HG03439 (cell line): ENCODE results near the gene MARCHF2.
"Not testable (repeated sequence)": the region's sequence is repeated elsewhere in the genome, so short reads cannot be mapped to it uniquely, and the experiment has no call there.

ENCODE experiments used
- ATAC-seq: cut with Tn5 transposase; IDR thresholded peaks from one replicate; pipeline ENCODE4 v1.9.1; 2021; ENCODE audit warnings: mild to moderate bottlenecking, moderate library complexity; ENCODE audit not compliant: unreplicated experiment

The MARCHF2 gene

DNA sequence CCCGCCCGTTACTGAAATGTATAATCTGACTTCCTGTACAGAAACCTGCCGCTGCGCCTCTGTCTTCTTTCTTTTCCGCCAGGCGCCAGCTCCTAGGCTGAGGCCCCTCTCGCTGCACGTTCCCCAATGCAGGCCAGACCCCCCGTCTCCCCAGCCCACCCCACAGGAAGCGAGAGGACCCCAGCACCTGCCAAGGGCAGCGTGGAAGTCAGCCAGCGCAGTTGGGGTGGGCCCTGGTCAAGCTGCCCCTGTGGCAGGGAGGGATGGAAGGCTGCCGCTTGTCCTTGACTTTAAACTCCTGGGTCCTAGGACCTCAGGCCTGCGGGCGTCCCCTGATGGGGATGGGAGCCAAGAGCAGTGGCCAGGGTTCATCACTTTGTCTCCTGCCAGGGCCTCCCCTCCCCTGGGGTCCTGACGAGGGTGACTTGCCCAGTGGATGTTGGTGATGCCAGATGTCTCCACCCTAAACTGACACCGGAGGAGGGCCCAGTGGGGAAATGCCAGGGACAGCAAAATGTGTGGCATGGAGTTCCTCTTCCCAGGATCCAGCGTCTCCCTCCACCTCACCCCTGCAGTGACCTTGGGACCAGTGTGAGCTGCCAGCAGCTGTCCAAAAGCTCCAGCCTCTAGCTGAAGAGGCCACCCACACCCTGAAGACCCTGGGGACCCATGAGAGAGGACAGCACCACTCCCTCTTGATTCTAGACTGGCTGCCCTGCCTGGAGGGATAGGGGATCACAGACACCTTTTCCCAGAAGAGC lies 8.5 kb upstream of the MARCHF2 start:
- ATAC-seq: no peak

DNA sequence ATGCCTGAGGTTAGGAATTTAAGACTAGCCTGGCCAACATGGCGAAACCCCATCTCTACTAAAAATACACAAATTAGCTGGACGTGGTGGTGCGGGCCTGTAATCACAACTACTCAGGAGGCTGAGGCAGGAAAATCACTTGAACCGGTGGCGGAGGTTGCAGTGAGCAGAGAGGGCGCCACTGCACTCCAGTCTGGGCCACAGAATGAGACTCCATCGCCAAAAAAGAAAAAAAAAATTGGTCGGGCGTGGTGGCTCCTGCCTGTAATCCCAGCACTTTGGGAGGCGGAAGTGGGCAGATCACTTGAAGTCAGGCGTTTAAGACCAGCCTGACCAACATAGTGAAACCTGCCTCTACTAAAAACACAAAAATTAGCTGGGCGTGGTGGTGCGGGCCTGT lies 2.4 kb upstream of the MARCHF2 start:
- not testable (repeated sequence) for ATAC-seq

DNA sequence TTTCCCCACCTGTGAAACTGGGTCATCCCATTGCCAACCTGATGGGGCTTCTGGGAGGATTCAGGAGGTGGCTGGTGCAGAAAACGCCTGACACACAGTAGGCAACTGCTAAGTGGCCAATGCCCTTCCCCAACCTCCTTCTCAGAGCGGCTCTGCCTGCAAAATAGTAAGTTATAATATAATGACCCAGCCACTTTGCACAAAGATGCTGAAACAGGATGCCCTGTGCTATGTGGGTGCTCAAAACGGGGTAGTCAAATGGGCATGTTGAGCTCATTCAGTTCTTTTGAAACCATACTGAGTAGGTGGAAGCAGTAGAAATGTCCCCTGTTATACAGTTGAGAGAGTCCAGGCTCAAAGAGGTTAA lies 507 bp downstream of the MARCHF2 start:
- no peak for ATAC-seq

DNA sequence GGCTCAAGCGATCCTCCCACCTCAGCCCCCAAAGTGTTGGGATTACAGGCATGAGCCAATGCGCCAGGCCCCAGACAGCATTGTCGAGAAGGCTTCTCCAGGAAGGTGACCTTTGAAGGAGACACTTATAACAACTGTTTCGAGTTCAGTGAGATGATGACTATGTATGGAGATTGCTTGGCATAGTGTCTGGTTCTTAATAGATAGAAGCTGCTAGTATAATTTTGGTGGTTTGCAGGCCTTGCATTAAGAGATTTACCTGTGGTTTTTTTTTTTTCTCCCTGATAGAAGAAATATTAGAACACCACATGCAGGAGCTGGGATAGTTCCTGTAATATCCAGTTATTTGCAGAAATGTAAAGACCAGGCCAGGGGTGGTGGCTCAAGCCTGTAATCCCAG lies 3.7 kb downstream of the MARCHF2 start:
- ATAC-seq: no peak

DNA sequence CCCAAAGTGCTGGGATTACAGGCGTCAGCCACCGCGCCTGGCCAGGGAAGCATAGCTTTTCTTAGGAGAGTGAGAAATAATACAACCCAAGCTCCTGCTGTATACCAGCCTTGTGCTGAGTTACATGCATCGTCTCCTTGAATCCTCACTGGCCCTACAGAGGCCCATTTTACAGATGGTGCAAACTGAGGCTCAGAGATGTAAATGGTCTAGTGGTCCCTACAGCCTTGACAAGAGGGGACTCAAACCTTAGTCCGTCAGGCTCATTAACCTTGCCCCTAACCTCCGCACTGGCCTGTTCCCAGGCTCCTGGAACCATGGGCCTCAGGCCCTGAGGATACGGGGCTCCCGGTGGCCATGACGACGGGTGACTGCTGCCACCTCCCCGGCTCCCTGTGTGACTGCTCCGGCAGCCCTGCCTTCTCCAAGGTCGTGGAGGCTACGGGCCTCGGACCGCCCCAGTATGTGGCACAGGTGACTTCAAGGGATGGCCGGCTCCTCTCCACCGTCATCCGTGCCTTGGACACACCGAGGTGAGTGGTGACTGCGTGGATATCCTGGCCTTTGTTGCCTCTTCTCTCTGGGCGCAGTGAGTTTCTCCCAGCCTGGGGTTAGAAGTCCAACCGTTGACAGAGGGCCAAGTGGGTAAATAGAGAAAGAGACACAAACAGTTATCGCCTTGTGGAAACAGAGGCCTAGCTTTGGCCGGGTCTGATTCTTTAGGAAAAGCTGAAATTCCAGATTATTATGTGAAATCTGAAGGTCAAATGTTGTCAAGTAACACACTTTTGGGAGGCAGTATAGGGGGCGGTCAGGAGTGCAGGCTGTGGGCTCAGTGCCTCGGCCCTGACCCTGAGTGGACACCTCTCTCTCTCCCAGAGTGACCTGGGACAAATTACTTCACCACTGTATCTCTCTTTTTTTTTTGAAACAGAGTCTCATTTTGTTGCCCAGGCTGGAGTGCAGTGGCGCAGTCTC lies 8.7 kb downstream of the MARCHF2 start:
- ATAC-seq: no peak

DNA sequence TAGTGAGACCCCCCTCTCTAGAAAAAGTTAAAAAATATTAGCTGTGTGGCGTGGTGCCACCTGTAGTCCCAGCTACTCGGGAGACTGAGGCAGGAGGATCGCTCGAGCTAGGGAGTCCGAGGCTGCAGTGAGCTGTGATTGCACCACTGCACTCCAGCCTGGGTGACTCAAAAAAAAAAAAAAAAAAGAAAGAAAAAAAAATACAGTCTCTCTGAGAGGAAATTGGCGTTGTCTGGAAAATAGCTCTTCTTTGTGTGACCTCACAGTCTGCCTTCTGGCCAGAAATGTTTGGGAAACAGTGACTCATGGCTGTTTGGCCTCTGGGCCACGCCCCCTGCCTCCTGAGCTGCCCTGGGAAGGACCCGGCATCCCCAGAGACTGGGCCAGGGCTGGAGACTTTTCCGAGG lies 10.7 kb downstream of the MARCHF2 start:
- no peak for ATAC-seq

DNA sequence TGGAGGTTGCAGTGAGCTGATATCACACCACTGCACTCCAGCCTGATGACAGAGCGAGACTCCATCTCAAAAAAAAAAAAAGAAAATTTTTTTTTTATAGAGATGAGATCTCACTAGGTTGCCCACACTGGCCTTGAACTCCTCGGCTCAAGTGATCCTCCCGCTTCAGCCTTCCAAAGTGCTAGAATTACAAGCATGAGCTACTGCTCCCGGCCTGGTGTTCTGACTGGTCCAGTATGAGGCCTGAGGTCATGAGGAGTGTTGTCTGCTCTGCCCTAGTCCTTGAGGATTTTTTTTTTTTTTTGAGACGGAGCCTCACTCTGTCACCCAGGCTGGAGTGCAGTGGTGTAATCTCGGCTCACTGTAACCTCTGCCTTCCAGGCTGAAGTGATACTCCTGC lies 12.2 kb downstream of the MARCHF2 start:
- not testable (repeated sequence) for ATAC-seq

DNA sequence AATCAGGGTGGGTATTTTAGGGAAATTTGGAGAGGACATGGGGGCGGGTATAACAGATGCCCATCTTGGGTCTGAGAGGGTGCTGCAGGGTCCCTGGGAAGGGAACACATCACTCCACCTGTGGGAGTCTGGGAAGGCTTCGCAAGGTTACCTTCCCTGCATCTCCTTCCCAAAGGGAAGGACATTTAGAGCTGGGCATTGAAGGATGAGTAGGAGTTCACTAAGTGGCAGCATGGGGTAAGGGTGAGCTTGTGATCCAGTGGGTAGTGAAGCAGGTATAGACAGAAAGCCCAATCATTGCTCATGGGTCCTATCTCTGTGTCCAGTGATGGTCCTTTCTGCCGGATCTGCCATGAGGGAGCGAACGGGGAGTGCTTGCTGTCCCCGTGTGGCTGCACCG lies 13.2 kb downstream of the MARCHF2 start:
- no peak for ATAC-seq

DNA sequence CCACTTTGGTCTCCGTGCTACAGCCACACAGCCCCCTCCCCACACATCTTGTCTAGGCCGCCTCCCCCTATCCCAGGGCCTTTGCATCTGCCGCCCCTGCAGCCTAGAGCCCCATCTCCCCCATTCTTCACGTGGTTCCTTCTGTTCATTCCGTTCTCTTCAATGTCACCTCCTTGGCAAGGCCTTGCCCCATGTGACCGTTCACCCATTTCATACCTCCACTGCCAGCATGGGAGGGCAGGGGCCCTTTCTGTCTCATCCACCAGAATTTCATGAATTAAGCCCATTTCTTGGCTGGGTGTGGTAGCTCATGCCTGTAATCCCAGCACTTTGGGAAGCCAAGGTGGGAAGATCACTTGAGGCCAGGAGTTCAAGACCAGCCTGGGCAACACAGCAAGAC lies 15.9 kb downstream of the MARCHF2 start:
- no peak for ATAC-seq

DNA sequence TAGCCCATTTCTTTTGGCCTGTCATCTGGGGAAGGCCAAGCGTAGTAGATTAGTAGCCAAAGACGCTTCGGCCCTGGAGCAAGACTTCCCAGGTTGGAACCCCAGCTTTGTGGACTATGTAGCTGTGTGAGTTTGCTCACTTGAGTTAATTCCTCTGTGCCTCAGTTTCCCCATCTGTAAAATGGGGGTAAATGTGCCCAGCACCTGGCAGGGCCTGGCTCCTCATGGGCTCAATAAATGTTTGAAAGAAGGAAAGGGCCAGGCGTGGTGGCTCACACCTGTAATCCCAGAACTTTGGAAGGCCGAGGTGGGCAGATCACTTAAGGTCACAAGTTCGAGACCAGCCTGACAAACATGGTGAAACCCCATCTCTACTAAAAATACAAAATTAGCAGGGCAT lies 16.7 kb downstream of the MARCHF2 start:
- ATAC-seq: no peak

DNA sequence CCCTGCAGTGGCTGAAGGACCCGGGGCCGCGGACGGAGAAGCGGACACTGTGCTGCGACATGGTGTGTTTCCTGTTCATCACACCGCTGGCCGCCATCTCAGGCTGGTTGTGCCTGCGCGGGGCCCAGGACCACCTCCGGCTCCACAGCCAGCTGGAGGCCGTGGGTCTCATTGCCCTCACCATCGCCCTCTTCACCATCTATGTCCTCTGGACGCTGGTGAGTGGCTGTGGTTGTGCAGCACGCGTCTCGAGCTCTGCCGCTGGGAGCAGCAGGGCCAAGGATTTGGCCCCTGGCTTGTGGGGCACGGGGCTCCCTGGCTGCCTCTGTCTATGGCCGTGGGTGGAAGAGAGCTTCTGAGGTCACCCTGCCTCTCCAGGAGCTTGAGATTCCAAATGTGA lies 17.5 kb downstream of the MARCHF2 start:
- no peak for ATAC-seq

DNA sequence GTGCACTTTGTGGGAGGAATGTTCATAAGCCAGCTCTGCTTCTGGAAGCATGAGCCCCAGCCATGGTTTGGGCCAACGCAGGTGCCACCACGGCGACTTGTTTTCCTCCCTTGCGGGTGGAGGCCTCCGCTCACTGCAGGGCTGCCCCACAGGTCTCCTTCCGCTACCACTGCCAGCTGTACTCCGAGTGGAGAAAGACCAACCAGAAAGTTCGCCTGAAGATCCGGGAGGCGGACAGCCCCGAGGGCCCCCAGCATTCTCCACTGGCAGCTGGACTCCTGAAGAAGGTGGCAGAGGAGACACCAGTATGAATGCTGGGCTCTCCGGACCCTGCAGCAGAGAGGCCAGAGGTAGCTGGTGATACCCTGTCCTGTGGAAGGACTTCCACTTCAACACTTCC lies 25.1 kb downstream of the MARCHF2 start:
- ATAC-seq: no peak

DNA sequence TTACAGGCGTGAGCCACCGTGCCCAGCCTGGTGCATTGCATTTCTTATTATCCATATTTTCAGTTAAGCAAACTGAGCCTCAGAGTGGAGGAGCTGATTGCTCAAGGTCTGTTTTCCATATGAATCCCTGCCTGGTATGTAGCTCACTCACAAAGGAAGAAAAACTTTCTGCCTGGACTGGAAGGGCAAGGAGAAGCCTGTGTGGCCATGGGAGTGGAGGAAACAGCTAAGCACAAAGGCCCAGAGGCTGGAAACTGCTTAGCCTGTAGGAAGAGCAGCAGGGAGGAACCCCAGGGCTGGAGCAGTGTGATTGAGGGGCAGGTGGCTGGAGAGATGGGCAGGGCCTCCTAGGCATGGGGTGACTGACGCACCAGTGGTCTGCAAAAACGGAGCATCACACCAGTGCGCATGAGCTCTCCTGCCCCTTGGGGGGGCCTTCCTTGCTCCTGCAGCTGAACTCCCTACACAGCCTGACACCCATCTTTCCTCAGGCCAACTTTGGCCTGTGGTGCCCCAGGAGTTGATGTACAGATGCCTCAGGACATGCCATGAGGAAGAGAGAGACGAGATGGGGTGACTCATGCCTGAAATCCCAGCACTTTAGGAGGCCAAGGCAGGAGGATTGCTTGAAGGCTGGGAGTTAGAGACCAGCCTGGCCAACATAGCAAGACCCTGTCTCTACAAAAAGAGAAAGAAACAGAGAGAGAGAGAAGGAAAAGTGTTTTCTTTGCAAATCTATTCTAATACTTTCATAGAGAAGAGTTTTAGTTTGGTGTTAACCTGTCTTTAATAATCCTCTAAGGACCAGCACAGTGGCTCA lies 28.8 kb downstream of the MARCHF2 start:
- no peak for ATAC-seq

DNA sequence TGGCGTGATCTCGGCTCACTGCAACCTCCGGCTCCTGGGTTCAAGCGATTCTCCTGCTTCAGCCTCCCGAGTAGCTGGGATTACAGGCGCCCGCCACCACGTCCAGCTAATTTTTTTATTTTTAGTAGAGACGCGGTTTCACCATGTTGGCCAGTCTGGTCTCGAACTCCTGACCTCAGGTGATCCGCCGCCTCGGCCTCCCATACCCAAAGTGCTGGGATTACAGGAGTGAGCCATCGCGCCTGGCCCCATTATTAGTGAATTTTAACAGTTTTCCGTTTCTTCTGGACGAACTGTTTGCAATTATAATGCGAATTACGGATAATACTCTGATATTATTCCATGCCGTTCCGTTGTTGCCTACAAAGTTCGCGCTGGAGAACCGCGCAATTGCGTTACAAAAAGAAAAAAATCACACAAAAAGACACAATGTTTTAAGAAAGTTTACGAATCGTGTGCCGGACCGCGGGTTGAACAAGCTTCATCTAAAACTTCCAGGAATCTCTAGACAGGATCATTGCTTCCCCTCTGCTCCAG lies 31.1 kb downstream of the MARCHF2 start:
- not testable (repeated sequence) for ATAC-seq

DNA sequence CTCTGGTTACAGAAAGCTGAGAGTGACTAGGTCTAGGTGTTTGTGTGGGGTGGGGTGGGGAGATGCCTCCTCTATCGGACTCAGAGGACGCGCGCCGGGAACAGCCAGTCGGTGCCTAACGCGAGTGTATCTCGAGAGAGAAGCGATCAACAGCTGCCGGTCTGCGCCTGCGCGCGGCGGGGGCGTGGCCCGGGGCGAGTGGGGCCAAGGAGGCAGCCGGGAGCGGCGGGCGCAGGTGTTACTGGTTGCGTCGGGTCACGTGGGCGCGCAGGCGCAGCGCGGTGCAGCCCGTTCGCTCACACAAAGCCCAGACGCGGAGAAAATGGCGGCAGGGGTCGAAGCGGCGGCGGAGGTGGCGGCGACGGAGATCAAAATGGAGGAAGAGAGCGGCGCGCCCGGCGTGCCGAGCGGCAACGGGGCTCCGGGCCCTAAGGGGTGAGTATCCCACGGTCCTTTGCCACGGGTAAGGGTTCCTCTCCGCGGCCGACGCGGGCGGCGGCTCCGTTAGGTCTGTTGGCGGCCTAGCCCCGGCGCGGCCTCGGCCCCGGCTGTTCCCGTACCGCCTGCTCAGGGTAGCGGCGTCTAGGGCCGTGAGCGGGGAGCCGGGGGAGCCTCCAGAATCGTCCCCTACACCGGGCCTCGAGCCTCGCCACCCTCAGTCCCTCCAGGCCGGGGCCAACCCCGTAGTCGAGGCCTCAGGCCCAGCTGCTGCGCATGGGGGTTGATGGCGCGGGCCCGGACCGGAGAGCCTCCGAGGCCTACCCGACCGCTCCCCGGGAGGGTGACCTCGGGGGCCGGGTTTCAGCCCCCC lies 31.8 kb downstream of the MARCHF2 start, which contains the start of gene HNRNPM:
Gene HNRNPM (plus strand): TSS at position 299 of the 811 bp plus-strand sequence. CDS start 24 bp downstream, at position 323.
- peak; percentile 79 for ATAC-seq

DNA sequence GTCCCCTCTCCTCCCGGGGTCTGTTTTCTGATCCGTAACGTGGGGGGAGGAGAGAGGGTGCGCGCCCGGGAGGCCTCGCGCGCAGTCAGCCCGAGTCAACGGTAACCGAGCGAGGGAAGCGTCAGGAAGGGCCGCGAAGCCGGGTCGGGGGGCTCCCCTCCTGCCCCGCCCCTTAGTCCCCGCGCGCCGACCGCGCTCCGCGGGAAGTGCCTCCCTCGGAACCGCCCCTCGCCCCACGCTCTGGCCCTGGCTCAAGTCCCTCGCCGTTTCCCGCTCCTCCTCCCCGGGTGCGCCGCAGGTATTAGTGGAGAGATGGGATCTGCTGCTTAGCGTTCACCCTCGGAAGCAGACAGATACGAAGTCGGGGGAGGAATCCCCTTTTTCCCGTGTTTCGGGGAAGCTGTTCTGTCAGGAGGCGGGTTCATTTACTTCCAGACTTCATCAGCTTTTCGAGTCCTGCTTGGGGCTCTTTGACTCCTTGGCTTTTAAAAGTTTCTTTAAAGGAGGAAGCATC lies 32.4 kb downstream of the MARCHF2 start:
- peak; percentile 20 for ATAC-seq

DNA sequence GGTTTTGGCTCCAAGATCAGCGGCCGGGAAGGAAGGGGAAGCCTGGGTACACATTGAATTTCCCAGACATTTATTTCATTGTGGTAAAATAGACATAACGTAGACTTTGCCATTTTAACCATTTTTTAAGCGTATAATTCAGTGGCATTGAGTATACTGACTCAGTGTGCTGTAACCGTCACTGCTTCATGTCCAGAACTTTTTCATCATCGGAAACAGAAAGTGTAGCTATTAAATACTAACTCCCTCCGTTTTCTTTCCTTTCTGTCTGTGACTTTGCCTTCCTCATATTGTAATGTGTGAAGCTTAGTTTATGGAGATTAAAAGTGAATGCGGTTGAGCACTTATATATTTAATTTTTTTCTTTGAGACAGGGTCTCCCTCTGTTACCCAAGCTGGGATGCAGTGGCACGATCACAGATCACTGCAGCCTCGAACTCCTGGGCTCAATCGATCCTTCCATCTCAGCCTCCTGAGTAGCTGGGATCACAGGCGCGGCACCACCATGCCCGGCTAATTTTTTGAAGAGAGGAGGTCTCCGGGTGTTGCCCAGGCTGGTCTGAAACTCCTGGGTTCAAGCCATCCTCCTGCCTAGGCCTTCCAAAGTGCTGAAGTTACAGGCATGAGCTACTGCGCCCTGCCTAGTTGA lies 33.1 kb downstream of the MARCHF2 start:
- ATAC-seq: no peak

DNA sequence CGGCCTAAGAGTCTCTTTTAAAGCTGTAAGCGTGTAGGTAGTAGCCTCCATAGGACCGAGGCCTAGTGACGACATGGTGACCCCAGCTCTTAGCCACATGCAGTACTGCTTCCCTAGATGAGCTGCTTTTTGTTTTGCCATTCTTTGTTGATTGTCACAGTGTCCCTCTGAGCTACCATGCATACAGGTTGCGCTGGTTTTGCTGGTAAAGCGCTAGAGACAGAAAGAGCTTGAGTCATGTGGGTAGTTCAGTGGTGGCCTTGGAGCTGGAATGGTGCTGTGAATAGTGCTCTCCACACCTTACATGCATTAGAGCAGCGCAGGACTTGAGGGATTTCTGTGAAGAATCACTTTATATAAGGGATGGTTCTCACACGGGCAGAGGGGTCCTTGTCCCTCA lies 36.7 kb downstream of the MARCHF2 start:
- no peak for ATAC-seq

DNA sequence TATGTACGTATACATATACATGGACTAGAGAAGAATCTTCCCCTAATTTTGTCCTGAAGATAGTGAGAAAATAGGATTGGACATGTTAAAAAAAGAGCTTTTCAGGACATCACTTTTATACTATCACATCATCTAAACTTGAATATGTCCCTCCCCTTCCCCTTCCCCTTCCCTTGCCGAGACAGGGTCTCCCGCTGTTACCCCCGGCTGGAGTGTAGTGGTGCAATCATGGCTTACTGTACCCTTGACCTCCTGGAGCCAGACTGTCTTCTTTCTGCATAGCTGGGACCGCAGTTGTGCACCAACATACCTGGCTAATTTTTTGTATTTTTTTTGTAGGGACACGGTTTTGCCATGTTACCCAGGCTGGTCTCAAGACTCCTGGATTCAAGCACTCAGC lies 38.3 kb downstream of the MARCHF2 start:
- no peak for ATAC-seq
